ENCODE results near the gene CD8B2. TPM values are rescaled to one million over a fixed set of nuclear protein-coding genes. Genes with fewer than 3 reads are reported as not detected.
"Not testable (repeated sequence)": the region's sequence is repeated elsewhere in the genome, so short reads cannot be mapped to it uniquely, and the experiment has no call there.

The CD8B2 gene
- total RNA-seq, 1 experiment from 2014 or later = not detected

- POLR2A ChIA-PET = interaction anchor here (0.9 kb wide), 1 partner anchor 260 kb away, joined by 3 read pairs; no protein-coding TSS in a partner anchor
- H3K36me3 Mint-ChIP-seq (ENCODE audit: insufficient read depth, unreplicated experiment) = no peaks in the 10 kb centered on the region
- H3K9me3 Mint-ChIP-seq (ENCODE audit: unreplicated experiment) = peaks cover 8% of the 10 kb centered on the region
- peaks cover 8% of the 10 kb centered on the region for H3K4me1 Mint-ChIP-seq (ENCODE audit: insufficient read depth, unreplicated experiment)
- TF ChIP-seq, protein P1, sequence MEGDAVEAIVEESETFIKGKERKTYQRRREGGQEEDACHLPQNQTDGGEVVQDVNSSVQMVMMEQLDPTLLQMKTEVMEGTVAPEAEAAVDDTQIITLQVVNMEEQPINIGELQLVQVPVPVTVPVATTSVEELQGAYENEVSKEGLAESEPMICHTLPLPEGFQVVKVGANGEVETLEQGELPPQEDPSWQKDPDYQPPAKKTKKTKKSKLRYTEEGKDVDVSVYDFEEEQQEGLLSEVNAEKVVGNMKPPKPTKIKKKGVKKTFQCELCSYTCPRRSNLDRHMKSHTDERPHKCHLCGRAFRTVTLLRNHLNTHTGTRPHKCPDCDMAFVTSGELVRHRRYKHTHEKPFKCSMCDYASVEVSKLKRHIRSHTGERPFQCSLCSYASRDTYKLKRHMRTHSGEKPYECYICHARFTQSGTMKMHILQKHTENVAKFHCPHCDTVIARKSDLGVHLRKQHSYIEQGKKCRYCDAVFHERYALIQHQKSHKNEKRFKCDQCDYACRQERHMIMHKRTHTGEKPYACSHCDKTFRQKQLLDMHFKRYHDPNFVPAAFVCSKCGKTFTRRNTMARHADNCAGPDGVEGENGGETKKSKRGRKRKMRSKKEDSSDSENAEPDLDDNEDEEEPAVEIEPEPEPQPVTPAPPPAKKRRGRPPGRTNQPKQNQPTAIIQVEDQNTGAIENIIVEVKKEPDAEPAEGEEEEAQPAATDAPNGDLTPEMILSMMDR (IDR thresholded peaks at IDR 0.05; ENCODE audit: unreplicated experiment) = no peak
- H3K27me3 Mint-ChIP-seq (ENCODE audit: insufficient read depth, unreplicated experiment) = no peaks in the 10 kb centered on the region
- DNase-seq (ENCODE audit: unreplicated experiment) = no peak
- intact Hi-C loops (cut with micrococcal nuclease) = no loop called here
- H3K27ac Mint-ChIP-seq (ENCODE audit: low read depth, unreplicated experiment) = no peak overlapping the region
- no TSS peak for BruUV-seq (replicated peaks)
- H3K4me3 Mint-ChIP-seq (ENCODE audit: unreplicated experiment) = no peak overlapping the region
- CTCF ChIA-PET = interaction anchor here (0.6 to 2.3 kb wide), 6 partner anchors 10 to 277 kb away, joined by 3 to 19 read pairs (median 4); no protein-coding TSS in a partner anchor
Measured at GRCh38 chr2:106563195-106563594, 76.0 kb downstream of the CD8B2 start.

DNA sequence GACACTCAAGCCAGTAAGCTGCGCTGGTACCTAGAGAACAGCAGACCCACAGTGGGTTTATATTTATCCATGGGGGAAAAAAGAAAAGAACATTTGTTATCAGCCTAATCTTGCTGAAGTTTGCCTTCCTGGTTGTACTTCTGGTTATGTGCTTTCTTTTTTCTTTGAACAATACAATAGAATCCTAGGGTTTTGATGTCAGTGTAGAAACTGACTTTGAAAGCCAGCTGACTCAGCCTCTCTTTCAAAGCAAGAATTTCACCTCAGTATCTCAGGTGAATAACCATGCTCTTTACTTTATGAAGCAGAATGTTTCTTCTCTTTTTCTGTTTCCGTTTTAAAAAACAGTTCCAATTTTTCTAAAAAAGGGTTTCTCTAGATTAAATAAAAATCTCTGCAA is 78.4 kb downstream of the CD8B2 start:
- POLR2A ChIA-PET = interaction anchor here (1.2 kb wide), 1 partner anchor 9 kb away, joined by 7 read pairs; no protein-coding TSS in a partner anchor
- Mint-ChIP-seq H3K36me3 (ENCODE audit: insufficient read depth, unreplicated experiment) (no peaks in the 10 kb centered on the region), H3K4me1 (ENCODE audit: insufficient read depth, unreplicated experiment) (no peaks in the 10 kb centered on the region), H3K9me3 (ENCODE audit: unreplicated experiment) (no peaks in the 10 kb centered on the region), H3K27me3 (ENCODE audit: insufficient read depth, unreplicated experiment) (peaks cover 7% of the 10 kb centered on the region), H3K27ac (ENCODE audit: low read depth, unreplicated experiment) (no peak overlapping the region), H3K4me3 (ENCODE audit: unreplicated experiment) (no peak overlapping the region)
- no TSS peak for BruUV-seq (replicated peaks)
- intact Hi-C loops (cut with micrococcal nuclease) = no loop called here
- TF ChIP-seq, protein P1 (IDR thresholded peaks at IDR 0.05; ENCODE audit: unreplicated experiment) = no peak
- DNase-seq (ENCODE audit: unreplicated experiment) = no peak
- CTCF ChIA-PET = interaction anchor here (0.9 to 3.3 kb wide), 2 partner anchors 8 to 17 kb away, joined by 3 to 14 read pairs; no protein-coding TSS in a partner anchor

GRCh38 chr2:106566050-106566449 is 78.9 kb downstream of the CD8B2 start:
- ChIA-PET CTCF (interaction anchor here (3.3 kb wide), 1 partner anchor 16 kb away, joined by 14 read pairs; no protein-coding TSS in a partner anchor), POLR2A (interaction anchor here (1.2 to 1.3 kb wide), 2 partner anchors 9 to 16 kb away, joined by 4 to 7 read pairs; no protein-coding TSS in a partner anchor)
- no TSS peak for BruUV-seq (replicated peaks)
- Mint-ChIP-seq H3K4me1 (ENCODE audit: insufficient read depth, unreplicated experiment) (no peaks in the 10 kb centered on the region), H3K4me3 (ENCODE audit: unreplicated experiment) (no peak overlapping the region), H3K27me3 (ENCODE audit: insufficient read depth, unreplicated experiment) (peaks cover 12% of the 10 kb centered on the region), H3K27ac (ENCODE audit: low read depth, unreplicated experiment) (no peak overlapping the region), H3K36me3 (ENCODE audit: insufficient read depth, unreplicated experiment) (no peaks in the 10 kb centered on the region), H3K9me3 (ENCODE audit: unreplicated experiment) (no peaks in the 10 kb centered on the region)
- peak; percentile 6 for DNase-seq (ENCODE audit: unreplicated experiment)
- intact Hi-C loops (cut with micrococcal nuclease) = no loop called here
- TF ChIP-seq, protein P1 (IDR thresholded peaks at IDR 0.05; ENCODE audit: unreplicated experiment) = no peak

DNA sequence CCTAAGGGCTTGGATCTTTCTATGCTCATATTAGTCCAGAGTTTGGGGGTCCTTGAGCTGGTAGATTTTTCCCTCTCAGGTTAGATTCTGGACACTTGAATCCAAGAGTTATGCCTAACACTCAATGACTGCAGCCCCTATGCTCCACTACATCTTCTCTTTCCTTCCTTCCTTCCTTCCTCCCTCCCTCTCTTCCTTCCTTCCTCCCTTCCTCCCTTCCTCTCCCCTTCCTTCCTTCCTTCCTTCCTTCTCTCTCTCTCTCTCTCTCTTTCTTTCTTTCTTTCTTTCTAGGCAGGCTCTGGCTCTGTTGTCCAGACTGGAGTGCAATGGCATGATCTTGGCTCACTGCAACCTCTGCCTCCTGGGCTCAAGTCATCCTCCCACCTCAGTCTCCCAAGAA is 79.3 kb downstream of the CD8B2 start:
- DNase-seq (ENCODE audit: unreplicated experiment); H3K27ac Mint-ChIP-seq (ENCODE audit: low read depth, unreplicated experiment); H3K4me1 Mint-ChIP-seq (ENCODE audit: insufficient read depth, unreplicated experiment); H3K4me3 Mint-ChIP-seq (ENCODE audit: unreplicated experiment); H3K9me3 Mint-ChIP-seq (ENCODE audit: unreplicated experiment); BruUV-seq (replicated peaks); intact Hi-C loops (cut with micrococcal nuclease); H3K36me3 Mint-ChIP-seq (ENCODE audit: insufficient read depth, unreplicated experiment): not testable (repeated sequence)
- POLR2A ChIA-PET = interaction anchor here (1.2 to 1.3 kb wide), 2 partner anchors 9 to 16 kb away, joined by 4 to 7 read pairs; no protein-coding TSS in a partner anchor
- peaks cover 16% of the 10 kb centered on the region for H3K27me3 Mint-ChIP-seq (ENCODE audit: insufficient read depth, unreplicated experiment)
- CTCF ChIA-PET = interaction anchor here (0.6 to 3.3 kb wide), 2 partner anchors 16 to 463 kb away, joined by 3 to 14 read pairs; no protein-coding TSS in a partner anchor

Measured in MCF 10A (cell line).